HG02938 (cell line): ENCODE measurements around the gene AGXT2.

ENCODE experiments used
- ATAC-seq: cut with Tn5 transposase; IDR thresholded peaks from one replicate; pipeline ENCODE4 v1.9.1; 2021; ENCODE audit warnings: mild to moderate bottlenecking, moderate library complexity; ENCODE audit not compliant: unreplicated experiment

Gene AGXT2

GRCh38 chr5:35016174-35017051 is 31.3 kb downstream of the AGXT2 start:
- peak; percentile 80 for ATAC-seq

- ATAC-seq, result no peak
Observed at GRCh38 chr5:35015063-35015462, 32.7 kb downstream of the AGXT2 start.

GRCh38 chr5:35012796-35013195 is 35.0 kb downstream of the AGXT2 start:
- no peak for ATAC-seq

- no peak for ATAC-seq
Observed at GRCh38 chr5:35012365-35012764, 35.4 kb downstream of the AGXT2 start.

- ATAC-seq, result no peak
Observed at GRCh38 chr5:35010676-35011075, 37.1 kb downstream of the AGXT2 start.

- ATAC-seq, result no peak
Observed at GRCh38 chr5:35009657-35010056, 38.1 kb downstream of the AGXT2 start.

GRCh38 chr5:35009019-35009418 is 38.7 kb downstream of the AGXT2 start:
- ATAC-seq, result no peak

GRCh38 chr5:35004771-35005170 is 43.0 kb downstream of the AGXT2 start:
- ATAC-seq, result no peak

GRCh38 chr5:35004200-35004599 is 43.5 kb downstream of the AGXT2 start:
- ATAC-seq, result no peak

- peak; percentile 69 for ATAC-seq
Observed at GRCh38 chr5:35003018-35003957, 44.5 kb downstream of the AGXT2 start.

- no peak for ATAC-seq
Observed at GRCh38 chr5:35002459-35002858, 45.3 kb downstream of the AGXT2 start.

GRCh38 chr5:35001842-35002241 is 45.9 kb downstream of the AGXT2 start:
- ATAC-seq, result no peak

GRCh38 chr5:34998058-34998789 is 49.5 kb downstream of the AGXT2 start:
- no peak for ATAC-seq

GRCh38 chr5:34996261-34996660 is 51.5 kb downstream of the AGXT2 start:
- no peak for ATAC-seq

GRCh38 chr5:34993951-34994350 is 53.8 kb downstream of the AGXT2 start:
- no peak for ATAC-seq

- ATAC-seq, result no peak
Observed at GRCh38 chr5:34991486-34992238, 56.1 kb downstream of the AGXT2 start.

- no peak for ATAC-seq
Observed at GRCh38 chr5:34986965-34987364, 60.8 kb downstream of the AGXT2 start.

- ATAC-seq, result no peak
Observed at GRCh38 chr5:34982823-34983222, 64.9 kb downstream of the AGXT2 start.

- ATAC-seq, result no peak
Observed at GRCh38 chr5:34978681-34979080, 69.1 kb downstream of the AGXT2 start.

- ATAC-seq, result peak; percentile 85
Observed at GRCh38 chr5:34977934-34978613, 69.7 kb downstream of the AGXT2 start.
